HEK293 (cell line): ENCODE data around the gene AAK1.

Source experiments
- CTCF ChIA-PET: fragments of 350-600 bp; formaldehyde crosslinking; extraction: SDS; loops from one replicate; lab custom pipeline; 2021; ENCODE audit warnings: antibody characterized with exemption; lab: Yijun Ruan, JAX
- POLR2A ChIA-PET: fragments of 300-600 bp; formaldehyde crosslinking; extraction: SDS; loops from one replicate; lab custom pipeline; 2020; ENCODE audit warnings: antibody characterized with exemption, inconsistent platforms; lab: Yijun Ruan, JAX
- H3K27ac ChIP-seq: fragments of 200-500 bp; sonication (Bioruptor generic); 2 replicates; pipeline ENCODE4 v1.5.1; 2014; ENCODE audit warnings: low read depth, low read length, control low read depth, inconsistent platforms; ENCODE audit errors: extremely low read depth
- H3K36me3 ChIP-seq, 2 experiments: fragments of 200-500 bp in 1 of 2; sonication (Bioruptor generic) in 1 of 2; 1 replicate in 1 of 2; 2 replicates in 1 of 2; pipeline ENCODE4 v1.5.1; 2014 to 2017; ENCODE audit warnings: inconsistent platforms in 2 of 2, low read length in 2 of 2; ENCODE audit not compliant: control insufficient read depth in 2 of 2, insufficient read depth in 1 of 2
- H3K4me1 ChIP-seq: fragments of 200-500 bp; sonication (Bioruptor generic); 2 replicates; pipeline ENCODE4 v1.5.1; 2014; ENCODE audit warnings: mild to moderate bottlenecking, low read length, inconsistent platforms; ENCODE audit not compliant: control insufficient read depth, insufficient read depth
- H3K4me3 ChIP-seq: 2 replicates; pipeline ENCODE4 v1.5.1; 2011; ENCODE audit warnings: low read depth, mild to moderate bottlenecking, control low read depth, low read length, moderate library complexity
- H3K9me3 ChIP-seq: fragments of 200-500 bp; sonication (Bioruptor generic); 2 replicates; pipeline ENCODE4 v1.5.1; 2014; ENCODE audit warnings: low read depth, low read length, inconsistent platforms; ENCODE audit not compliant: control insufficient read depth, insufficient read depth
- KLF8 ChIP-seq: fragments of 450-650 bp; formaldehyde crosslinking; IDR thresholded peaks from 2 replicates; pipeline ENCODE4 v1.5.1; 2016; ENCODE audit warnings: missing biosample characterization, missing genetic modification characterization
- MEIS1 ChIP-seq: sonication (generic); formaldehyde crosslinking; IDR thresholded peaks from 2 replicates; pipeline ENCODE4 v1.8.1; 2022; ENCODE audit warnings: missing genetic modification reagents, mild to moderate bottlenecking, borderline replicate concordance
- PRDM10 ChIP-seq: fragments of 450-650 bp; formaldehyde crosslinking; IDR thresholded peaks from 2 replicates; pipeline ENCODE4 v1.5.1; 2016; ENCODE audit warnings: missing biosample characterization, missing genetic modification characterization
- SALL2 ChIP-seq: fragments of 450-650 bp; formaldehyde crosslinking; IDR thresholded peaks from 2 replicates; pipeline ENCODE4 v1.5.0; 2017; ENCODE audit warnings: missing biosample characterization, mild to moderate bottlenecking, missing genetic modification characterization, borderline replicate concordance
- WT1 ChIP-seq: fragments of 450-650 bp; formaldehyde crosslinking; IDR thresholded peaks from 2 replicates; pipeline ENCODE4 v1.5.1; 2016; ENCODE audit warnings: missing biosample characterization, missing genetic modification characterization
- ZNF121 ChIP-seq: fragments of 450-650 bp; formaldehyde crosslinking; IDR thresholded peaks from 2 replicates; pipeline ENCODE4 v1.5.1; 2016; ENCODE audit warnings: missing biosample characterization, missing genetic modification characterization
- ZNF140 ChIP-seq: fragments of 450-650 bp; formaldehyde crosslinking; IDR thresholded peaks from 2 replicates; pipeline ENCODE4 v1.5.1; 2016; ENCODE audit warnings: missing biosample characterization, missing genetic modification characterization
- ZNF18 ChIP-seq: fragments of 450-650 bp; formaldehyde crosslinking; IDR thresholded peaks from 2 replicates; pipeline ENCODE4 v1.5.1; 2016; ENCODE audit warnings: missing biosample characterization, missing genetic modification characterization
- ZNF26 ChIP-seq: fragments of 450-650 bp; formaldehyde crosslinking; IDR thresholded peaks from 2 replicates; pipeline ENCODE4 v1.5.1; 2016; ENCODE audit warnings: missing biosample characterization, missing genetic modification characterization
- ZNF266 ChIP-seq: fragments of 450-650 bp; formaldehyde crosslinking; IDR thresholded peaks from 2 replicates; pipeline ENCODE4 v1.5.1; 2016; ENCODE audit warnings: missing biosample characterization, missing genetic modification characterization, low read depth
- ZNF433 ChIP-seq: fragments of 450-650 bp; formaldehyde crosslinking; IDR thresholded peaks from 2 replicates; pipeline ENCODE4 v1.5.1; 2016; ENCODE audit warnings: missing biosample characterization, missing genetic modification characterization, low read depth
- ZNF473 ChIP-seq: fragments of 450-650 bp; formaldehyde crosslinking; IDR thresholded peaks from 2 replicates; pipeline ENCODE4 v1.5.1; 2017; ENCODE audit warnings: missing biosample characterization, missing genetic modification characterization
- ZNF529 ChIP-seq: fragments of 450-650 bp; formaldehyde crosslinking; IDR thresholded peaks from 2 replicates; pipeline ENCODE4 v1.5.1; 2017; ENCODE audit warnings: missing genetic modification characterization, missing biosample characterization; ENCODE audit not compliant: insufficient replicate concordance
- ZNF549 ChIP-seq: fragments of 450-650 bp; IDR thresholded peaks from 2 replicates; pipeline ENCODE4 v1.5.1; 2018; ENCODE audit warnings: missing biosample characterization, missing genetic modification characterization, mild to moderate bottlenecking, inconsistent platforms, moderate library complexity
- ZNF571 ChIP-seq: fragments of 450-650 bp; formaldehyde crosslinking; IDR thresholded peaks from 2 replicates; pipeline ENCODE4 v1.5.0; 2017; ENCODE audit warnings: missing biosample characterization, missing genetic modification characterization
- ZNF610 ChIP-seq: fragments of 450-650 bp; formaldehyde crosslinking; IDR thresholded peaks from 2 replicates; pipeline ENCODE4 v1.5.1; 2016; ENCODE audit warnings: missing biosample characterization, missing genetic modification characterization, borderline replicate concordance
- ZNF677 ChIP-seq: fragments of 450-650 bp; IDR thresholded peaks from 2 replicates; pipeline ENCODE4 v1.5.0; 2018; ENCODE audit warnings: missing biosample characterization, mild to moderate bottlenecking, missing genetic modification characterization, moderate library complexity
- ZNF768 ChIP-seq: fragments of 450-650 bp; formaldehyde crosslinking; IDR thresholded peaks from 2 replicates; pipeline ENCODE4 v1.5.1; 2018; ENCODE audit warnings: missing biosample characterization, mild to moderate bottlenecking, missing genetic modification characterization
- ZNF830 ChIP-seq: fragments of 450-650 bp; IDR thresholded peaks from 2 replicates; pipeline ENCODE4 v1.5.0; 2018; ENCODE audit warnings: missing biosample characterization, missing genetic modification characterization, low read depth, mild to moderate bottlenecking, moderate library complexity
- ZSCAN23 ChIP-seq: fragments of 450-650 bp; formaldehyde crosslinking; IDR thresholded peaks from 2 replicates; pipeline ENCODE4 v1.5.1; 2016; ENCODE audit warnings: missing biosample characterization, missing genetic modification characterization
- ZSCAN5A ChIP-seq: fragments of 450-650 bp; formaldehyde crosslinking; IDR thresholded peaks from 2 replicates; pipeline ENCODE4 v1.5.1; 2016; ENCODE audit warnings: missing biosample characterization, missing genetic modification characterization
- TF ChIP-seq, protein P1 (sequence below): IDR thresholded peaks from 2 replicates; pipeline ENCODE4 v1.6.1; 2011; ENCODE audit warnings: mild to moderate bottlenecking, low read depth, low read length, borderline replicate concordance
- TF ChIP-seq, protein P2 (sequence below): fragments of 450-650 bp; formaldehyde crosslinking; IDR thresholded peaks from 2 replicates; pipeline ENCODE4 v1.5.1; 2016; ENCODE audit warnings: missing biosample characterization, missing genetic modification characterization
- TF ChIP-seq, protein P3 (sequence below): fragments of 450-650 bp; formaldehyde crosslinking; IDR thresholded peaks from 2 replicates; pipeline ENCODE4 v1.5.1; 2016; ENCODE audit warnings: missing biosample characterization, missing genetic modification characterization, low read depth

Gene AAK1

GRCh38 chr2:69518841-69519240 lies 124.7 kb downstream of the AAK1 start:
- peaks cover 10 to 75% of the 10 kb centered on the region in 2 experiments for H3K36me3 ChIP-seq
- H3K4me3 ChIP-seq, result no peak overlapping the region
- H3K27ac ChIP-seq, result no peak overlapping the region
- no peak for TF ChIP-seq ZNF677
- no peak for TF ChIP-seq ZNF529 (tag by site-specific recombination)
- TF ChIP-seq ZNF140 (tag by site-specific recombination), result no peak
- TF ChIP-seq MEIS1 (CRISPR knock-in tag), result no peak
- TF ChIP-seq, protein P1, sequence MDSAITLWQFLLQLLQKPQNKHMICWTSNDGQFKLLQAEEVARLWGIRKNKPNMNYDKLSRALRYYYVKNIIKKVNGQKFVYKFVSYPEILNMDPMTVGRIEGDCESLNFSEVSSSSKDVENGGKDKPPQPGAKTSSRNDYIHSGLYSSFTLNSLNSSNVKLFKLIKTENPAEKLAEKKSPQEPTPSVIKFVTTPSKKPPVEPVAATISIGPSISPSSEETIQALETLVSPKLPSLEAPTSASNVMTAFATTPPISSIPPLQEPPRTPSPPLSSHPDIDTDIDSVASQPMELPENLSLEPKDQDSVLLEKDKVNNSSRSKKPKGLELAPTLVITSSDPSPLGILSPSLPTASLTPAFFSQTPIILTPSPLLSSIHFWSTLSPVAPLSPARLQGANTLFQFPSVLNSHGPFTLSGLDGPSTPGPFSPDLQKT, result no peak
- TF ChIP-seq ZNF610 (tag by site-specific recombination), result no peak
- TF ChIP-seq KLF8, result no peak
- TF ChIP-seq ZNF18, result no peak
- TF ChIP-seq ZSCAN5A (tag by site-specific recombination), result no peak
- no peak for TF ChIP-seq ZNF549 (tag by site-specific recombination)
- no peak for TF ChIP-seq ZNF768 (tag by site-specific recombination)
- TF ChIP-seq ZNF571 (tag by site-specific recombination), result no peak
- no peak for TF ChIP-seq ZNF26 (tag by site-specific recombination)
- TF ChIP-seq ZNF121, result no peak
- TF ChIP-seq WT1 (tag by site-specific recombination), result no peak
- no peak for TF ChIP-seq ZSCAN23
- TF ChIP-seq, all 188 proteins: peak for 0
- no peaks in the 10 kb centered on the region for H3K9me3 ChIP-seq
- ChIA-PET CTCF (no interaction called here), POLR2A (no interaction called here)
- H3K4me1 ChIP-seq, result no peaks in the 10 kb centered on the region

- ChIA-PET POLR2A (no interaction called here), CTCF (interaction anchor here (0.6 kb wide), 1 partner anchor 542 kb away, joined by 3 read pairs; no protein-coding TSS in a partner anchor)
- no peak overlapping the region for H3K4me3 ChIP-seq
- H3K27ac ChIP-seq, result no peak overlapping the region
- no peaks in the 10 kb centered on the region for H3K9me3 ChIP-seq
- peaks cover 10 to 78% of the 10 kb centered on the region in 2 experiments for H3K36me3 ChIP-seq
- no peaks in the 10 kb centered on the region for H3K4me1 ChIP-seq
- TF ChIP-seq SALL2 (tag by site-specific recombination) (no peak), ZNF433 (tag by site-specific recombination) (no peak), PRDM10 (tag by site-specific recombination) (no peak), ZNF830 (tag by site-specific recombination) (no peak), ZNF473 (no peak), ZNF266 (tag by site-specific recombination) (no peak)
- TF ChIP-seq, protein P2, sequence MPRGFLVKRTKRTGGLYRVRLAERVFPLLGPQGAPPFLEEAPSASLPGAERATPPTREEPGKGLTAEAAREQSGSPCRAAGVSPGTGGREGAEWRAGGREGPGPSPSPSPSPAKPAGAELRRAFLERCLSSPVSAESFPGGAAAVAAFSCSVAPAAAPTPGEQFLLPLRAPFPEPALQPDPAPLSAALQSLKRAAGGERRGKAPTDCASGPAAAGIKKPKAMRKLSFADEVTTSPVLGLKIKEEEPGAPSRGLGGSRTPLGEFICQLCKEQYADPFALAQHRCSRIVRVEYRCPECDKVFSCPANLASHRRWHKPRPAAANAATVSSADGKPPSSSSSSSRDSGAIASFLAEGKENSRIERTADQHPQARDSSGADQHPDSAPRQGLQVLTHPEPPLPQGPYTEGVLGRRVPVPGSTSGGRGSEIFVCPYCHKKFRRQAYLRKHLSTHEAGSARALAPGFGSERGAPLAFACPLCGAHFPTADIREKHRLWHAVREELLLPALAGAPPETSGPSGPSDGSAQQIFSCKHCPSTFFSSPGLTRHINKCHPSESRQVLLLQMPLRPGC (tag by site-specific recombination), result no peak
- TF ChIP-seq, protein P3, sequence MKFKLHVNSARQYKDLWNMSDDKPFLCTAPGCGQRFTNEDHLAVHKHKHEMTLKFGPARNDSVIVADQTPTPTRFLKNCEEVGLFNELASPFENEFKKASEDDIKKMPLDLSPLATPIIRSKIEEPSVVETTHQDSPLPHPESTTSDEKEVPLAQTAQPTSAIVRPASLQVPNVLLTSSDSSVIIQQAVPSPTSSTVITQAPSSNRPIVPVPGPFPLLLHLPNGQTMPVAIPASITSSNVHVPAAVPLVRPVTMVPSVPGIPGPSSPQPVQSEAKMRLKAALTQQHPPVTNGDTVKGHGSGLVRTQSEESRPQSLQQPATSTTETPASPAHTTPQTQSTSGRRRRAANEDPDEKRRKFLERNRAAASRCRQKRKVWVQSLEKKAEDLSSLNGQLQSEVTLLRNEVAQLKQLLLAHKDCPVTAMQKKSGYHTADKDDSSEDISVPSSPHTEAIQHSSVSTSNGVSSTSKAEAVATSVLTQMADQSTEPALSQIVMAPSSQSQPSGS (tag by site-specific recombination), result no peak
These were observed 126.1 kb downstream of the AAK1 start for GRCh38 chr2:69517410-69517809.
